Posterior cingulate gyrus (tissue), 11 donors: ENCODE data around the gene LBR.

Experiments
- DNase-seq, 10 donors: peaks; one replicate each; pipeline versions ENCODE4 v3.0.0 to v3.0.0-alpha.2; 2020 to 2021; ENCODE audit warnings: mixed read lengths in 3 of 10
- intact Hi-C: fragments of 100-400 bp; cut with DNase I; formaldehyde crosslinking; loops from one replicate; pipeline ENCODE4 v1.15.1; 2023

LBR gene

GRCh38 chr1:225428068-225428880, 436 bp upstream of the LBR start:
- intact Hi-C loops, result loop anchor here (2.0 kb wide), 1 partner anchor 635 kb away; the partner anchor contains the start of gene H3-3A

GRCh38 chr1:225426395-225427234, 1.2 kb downstream of the LBR start:
- intact Hi-C loops, result no loop called here
- peak in 2 of 10 donors; percentile 44 to 86 for DNase-seq

More at GRCh38 chr1:225428068-225428880, 436 bp upstream of the LBR start:
- DNase-seq, result peak; percentile 89 to 100 (median 94)

- intact Hi-C loops, result no loop called here
- no peak for DNase-seq
Observed at GRCh38 chr1:225425201-225425786, 2.5 kb downstream of the LBR start.

DNA sequence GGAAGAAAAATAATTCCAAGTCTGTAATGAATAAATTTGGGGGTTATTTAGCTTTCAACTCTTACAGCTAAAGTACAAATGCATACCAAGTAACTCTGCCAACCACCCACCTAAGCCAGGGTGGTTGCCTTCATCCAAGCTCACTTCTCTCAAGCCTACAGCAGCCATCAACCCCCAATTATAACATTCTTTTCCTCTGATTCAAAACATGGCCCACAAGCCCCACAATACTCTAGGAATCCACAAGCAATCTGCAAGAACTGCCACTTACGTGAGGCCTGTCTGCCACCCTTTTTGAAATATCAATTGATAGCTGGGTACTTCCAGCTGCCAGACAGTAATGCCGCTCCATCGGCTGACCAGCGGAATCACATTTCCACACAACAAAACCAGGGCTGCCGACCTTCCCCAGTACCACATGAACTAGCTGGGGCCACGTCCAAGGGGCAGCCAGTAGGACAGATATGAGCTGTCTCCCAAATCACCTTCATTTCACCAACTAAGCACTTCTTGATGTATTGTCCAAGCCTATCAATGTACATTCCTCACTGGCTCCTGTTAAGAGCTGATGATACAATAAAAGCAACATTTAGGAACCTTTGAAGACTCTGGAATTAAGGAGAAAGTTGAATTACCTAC, 3.2 kb downstream of the LBR start:
- DNase-seq, result no peak
- intact Hi-C loops, result no loop called here

- no peak for DNase-seq
- intact Hi-C loops, result no loop called here
Observed at GRCh38 chr1:225423518-225423855, 4.4 kb downstream of the LBR start.

DNA sequence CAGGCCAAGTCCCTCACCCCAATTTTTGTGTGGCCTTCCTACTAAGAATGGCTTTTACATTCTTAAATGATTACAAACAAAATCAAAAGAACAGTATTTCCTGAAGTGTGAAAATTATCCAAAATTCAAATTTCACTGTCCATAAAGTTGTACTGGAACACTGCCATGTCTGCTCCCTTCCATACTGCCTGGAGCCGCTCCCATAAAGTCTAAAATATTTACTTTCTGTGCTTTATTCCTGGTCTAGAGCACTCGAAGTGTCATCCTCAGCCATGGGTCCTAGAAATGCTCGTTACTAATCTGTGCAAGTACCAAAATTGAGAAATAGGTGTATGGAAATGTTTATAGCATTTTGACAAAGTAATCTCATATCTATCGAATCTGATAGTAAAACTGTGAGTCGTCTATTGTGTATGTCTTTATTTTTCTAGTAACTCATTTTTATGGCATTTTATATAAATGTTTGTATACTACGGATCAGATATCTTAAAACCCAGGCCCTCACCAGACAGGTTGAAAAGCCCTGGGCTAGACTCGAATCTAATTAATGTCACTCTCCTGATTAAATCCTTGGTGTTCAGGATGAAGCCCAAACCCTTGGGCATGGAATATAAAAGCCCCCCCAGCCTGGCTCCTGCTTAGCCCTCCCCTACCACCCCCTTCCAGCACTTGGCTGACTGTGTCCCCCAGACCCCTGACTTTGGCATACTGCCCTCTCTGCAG, 4.9 kb downstream of the LBR start:
- no peak for DNase-seq
- intact Hi-C loops, result no loop called here

DNA sequence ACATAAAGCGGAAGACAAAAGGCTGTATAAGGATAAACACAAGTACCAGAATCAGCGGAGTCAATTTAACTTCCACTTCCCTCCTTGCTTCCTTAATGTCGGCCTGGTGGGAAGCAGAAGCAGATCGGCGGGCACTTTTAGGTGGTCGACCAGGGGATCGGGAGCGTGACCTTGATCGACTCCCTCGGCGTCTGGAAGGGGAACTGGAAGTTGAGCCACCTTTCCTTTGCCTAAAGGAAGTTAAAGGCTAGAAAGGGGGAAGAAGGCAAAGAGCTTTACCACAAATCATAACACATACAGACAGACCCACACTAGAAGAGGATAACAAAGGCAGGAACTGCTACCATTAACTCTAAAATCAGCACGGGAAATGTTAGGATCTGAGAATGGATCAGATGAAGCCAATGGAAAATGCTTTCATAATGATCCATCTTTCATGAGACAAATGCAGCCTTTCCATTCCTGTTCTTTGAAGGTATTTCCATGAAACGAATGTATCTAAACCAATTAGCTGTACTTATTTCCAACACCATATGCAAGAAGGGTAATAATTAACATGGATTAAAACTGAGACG, 5.7 kb downstream of the LBR start:
- intact Hi-C loops, result no loop called here

DNA sequence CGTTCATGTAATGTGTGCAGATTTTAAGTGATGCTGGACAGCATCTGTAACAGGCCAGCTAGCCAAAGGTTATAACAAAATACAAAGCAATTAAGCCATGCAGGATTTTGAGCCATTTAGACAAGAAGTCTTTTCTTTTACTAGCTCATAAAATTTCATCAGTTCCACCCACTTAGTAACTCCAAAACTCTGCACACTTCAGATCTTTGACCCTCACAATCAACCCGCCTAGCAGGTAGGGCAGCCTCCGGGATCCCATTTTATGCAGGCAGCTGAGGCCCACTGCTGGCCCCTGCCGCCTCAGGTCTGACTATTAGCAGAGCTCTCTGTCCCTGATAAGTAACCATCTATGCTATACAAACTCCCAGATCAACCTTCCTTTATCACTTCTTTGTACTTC, 9.2 kb downstream of the LBR start:
- intact Hi-C loops, result no loop called here
- DNase-seq, result no peak

More for the DNA sequence above, 5.7 kb downstream of the LBR start:
- no peak for DNase-seq

GRCh38 chr1:225418059-225418458, 9.8 kb downstream of the LBR start:
- no peak for DNase-seq
- intact Hi-C loops, result no loop called here

DNA sequence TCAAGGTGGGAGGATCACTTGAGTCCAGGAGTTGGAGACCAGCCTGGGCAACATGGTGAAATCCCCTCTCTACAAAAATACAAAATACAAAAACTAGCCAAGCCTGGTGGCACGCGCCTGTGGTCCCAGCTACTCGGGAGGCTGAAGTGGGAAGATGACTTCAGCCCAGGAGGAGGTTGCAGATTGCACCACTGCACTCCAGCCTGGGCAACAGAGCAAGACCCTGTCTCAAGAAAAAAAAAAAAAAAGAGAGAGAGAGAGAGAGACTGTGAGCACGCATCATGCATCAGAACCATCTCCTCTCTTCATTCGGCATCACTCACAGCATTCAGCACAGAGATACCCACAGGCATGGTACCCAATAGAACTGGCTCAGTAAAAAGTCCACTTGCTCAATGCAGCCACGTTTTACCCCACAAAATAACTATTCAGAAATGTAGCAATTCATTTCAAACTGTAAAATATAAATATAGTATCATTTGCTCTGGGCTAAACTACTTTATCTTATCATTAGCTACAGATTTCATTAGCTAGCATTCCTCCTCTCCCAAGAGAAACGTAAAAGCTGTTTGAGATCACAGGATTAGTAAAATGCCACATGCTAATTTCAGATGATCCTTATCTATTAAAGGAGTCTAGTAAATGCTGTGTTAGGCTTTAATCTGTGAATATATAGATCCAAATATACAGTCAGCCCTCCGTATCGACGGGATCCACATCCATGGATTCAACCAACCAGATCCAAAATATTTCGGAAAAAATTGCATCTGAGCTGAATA, 11.7 kb downstream of the LBR start:
- DNase-seq, result no peak
- intact Hi-C loops, result no loop called here

DNA sequence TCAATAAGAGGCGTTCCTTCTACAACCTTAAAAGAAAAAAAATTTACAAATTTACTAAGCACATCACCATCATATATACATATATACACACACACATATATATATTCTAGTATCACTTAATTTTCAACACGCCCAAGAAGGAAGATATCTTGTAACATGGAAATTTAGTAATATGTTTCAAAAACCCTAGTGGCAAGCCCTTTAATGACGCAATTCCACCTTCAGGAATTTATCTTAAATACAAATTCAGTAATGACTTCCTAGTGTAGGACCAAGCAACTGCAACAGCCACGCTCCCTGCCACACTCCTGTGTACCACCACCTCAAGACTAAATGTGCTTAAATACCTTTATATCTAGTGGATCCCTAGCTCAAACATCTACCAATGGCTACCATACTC, 12.5 kb downstream of the LBR start:
- intact Hi-C loops, result no loop called here
- no peak for DNase-seq

DNA sequence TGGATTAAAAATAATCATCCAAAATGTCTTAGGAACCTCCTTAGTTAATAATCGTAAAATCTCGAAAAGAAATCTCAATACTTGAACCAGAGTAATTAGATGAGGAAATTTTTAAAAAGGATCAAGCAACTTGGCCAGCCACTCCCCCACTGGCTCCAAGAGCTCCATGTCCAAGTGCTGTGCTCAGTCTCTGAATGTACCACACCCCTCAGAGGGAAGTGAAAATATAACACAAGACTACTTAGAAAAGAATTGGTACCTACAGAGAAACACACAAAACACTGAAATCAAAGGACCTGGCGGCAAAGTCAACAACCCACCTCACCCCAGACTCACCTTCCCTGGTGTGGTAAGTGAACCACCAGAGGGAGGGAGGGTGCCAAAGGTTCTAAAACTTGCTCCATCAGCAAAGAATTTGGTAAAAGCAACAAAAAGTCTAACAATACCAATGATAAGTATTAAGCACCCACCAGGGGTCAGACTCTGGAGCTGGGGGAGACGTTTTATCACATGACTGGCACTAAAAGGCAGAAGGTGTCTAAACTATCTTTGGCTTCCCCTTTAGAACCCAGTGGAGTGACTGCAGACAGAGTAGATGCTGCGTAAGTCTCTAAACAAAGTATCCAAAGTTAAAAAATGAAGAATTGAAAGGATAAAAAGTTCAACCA, 14.0 kb downstream of the LBR start:
- DNase-seq, result no peak
- intact Hi-C loops, result no loop called here

- DNase-seq, result no peak
- intact Hi-C loops, result no loop called here
Observed at GRCh38 chr1:225412803-225413351, 15.0 kb downstream of the LBR start.

- intact Hi-C loops, result no loop called here
- no peak for DNase-seq
Observed at GRCh38 chr1:225412321-225412720, 15.5 kb downstream of the LBR start.

DNA sequence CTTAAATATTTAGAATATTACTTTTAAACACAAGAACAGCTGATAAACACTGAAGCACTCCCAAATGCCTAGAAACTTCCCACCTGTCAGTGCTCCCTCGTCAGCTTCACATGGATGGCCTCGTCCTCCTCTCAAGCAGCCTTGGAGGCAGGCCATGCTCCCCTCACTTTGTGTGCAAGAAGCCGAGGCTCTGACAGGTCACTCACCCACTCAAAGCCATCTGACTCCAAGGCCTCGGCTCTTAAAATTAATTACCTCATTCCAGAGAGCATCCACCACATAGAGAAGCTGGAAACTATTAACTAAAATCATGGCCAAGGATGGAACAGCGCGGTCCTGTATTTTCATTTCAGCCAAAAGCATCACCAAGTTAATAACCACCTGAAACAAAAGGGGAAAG, 17.8 kb downstream of the LBR start:
- intact Hi-C loops, result no loop called here
- no peak for DNase-seq

DNA sequence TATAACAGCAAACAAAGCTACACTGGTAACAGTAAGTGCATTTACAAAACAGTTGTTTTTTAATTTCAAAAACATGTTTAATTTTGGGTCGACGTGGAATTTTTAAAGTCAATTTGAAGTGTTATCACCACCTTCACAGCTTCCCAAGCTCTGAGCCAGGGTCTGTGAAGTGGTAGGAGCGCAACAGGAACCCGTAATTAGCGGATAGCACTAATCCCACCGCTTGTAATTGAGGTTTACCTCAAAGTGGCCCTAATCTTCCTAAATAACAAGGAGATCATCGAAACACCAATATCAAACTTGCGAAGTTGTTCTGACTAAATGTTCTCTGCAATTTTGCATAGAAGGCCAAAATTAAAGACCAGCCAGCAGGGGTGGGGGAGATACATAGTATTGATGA, 18.8 kb downstream of the LBR start:
- no peak for DNase-seq
- intact Hi-C loops, result no loop called here

- intact Hi-C loops, result no loop called here
- DNase-seq, result no peak
Observed at GRCh38 chr1:225408249-225408648, 19.6 kb downstream of the LBR start.

GRCh38 chr1:225407755-225408154, 20.1 kb downstream of the LBR start:
- DNase-seq, result no peak
- intact Hi-C loops, result no loop called here
